Measurements from ENCODE around the gene PALLD. TPM values are rescaled to one million over a fixed set of nuclear protein-coding genes. Genes with fewer than 3 reads are reported as not detected.

Gene PALLD
- polyA plus RNA-seq, 3 donors, result 6.1 to 11.8 (median 9.9) TPM

GRCh38 chr4:168870004-168870403 is 373.2 kb downstream of the PALLD start:
- TF ChIP-seq, protein P1, sequence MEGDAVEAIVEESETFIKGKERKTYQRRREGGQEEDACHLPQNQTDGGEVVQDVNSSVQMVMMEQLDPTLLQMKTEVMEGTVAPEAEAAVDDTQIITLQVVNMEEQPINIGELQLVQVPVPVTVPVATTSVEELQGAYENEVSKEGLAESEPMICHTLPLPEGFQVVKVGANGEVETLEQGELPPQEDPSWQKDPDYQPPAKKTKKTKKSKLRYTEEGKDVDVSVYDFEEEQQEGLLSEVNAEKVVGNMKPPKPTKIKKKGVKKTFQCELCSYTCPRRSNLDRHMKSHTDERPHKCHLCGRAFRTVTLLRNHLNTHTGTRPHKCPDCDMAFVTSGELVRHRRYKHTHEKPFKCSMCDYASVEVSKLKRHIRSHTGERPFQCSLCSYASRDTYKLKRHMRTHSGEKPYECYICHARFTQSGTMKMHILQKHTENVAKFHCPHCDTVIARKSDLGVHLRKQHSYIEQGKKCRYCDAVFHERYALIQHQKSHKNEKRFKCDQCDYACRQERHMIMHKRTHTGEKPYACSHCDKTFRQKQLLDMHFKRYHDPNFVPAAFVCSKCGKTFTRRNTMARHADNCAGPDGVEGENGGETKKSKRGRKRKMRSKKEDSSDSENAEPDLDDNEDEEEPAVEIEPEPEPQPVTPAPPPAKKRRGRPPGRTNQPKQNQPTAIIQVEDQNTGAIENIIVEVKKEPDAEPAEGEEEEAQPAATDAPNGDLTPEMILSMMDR (IDR thresholded peaks at IDR 0.05), result no peak
- Histone ChIP-seq H4K20me1 (ENCODE audit: insufficient read depth, low read length) (no peaks in the 10 kb centered on the region), H3K9me3 (replicated peaks in 1 of 2; ENCODE audit: control insufficient read depth in 1 of 2, insufficient read depth in 1 of 2, low read length in 2 of 2) (no peaks in the 10 kb centered on the region), H3K4me3 (replicated peaks in 1 of 3; ENCODE audit: low read depth in 2 of 3, low read length in 3 of 3) (no peak overlapping the region), H3K36me3 (replicated peaks in 1 of 2; ENCODE audit: control insufficient read depth in 1 of 2, insufficient read depth in 2 of 2, low read length in 2 of 2) (no peaks in the 10 kb centered on the region), H3K9ac (ENCODE audit: insufficient read depth, low read length, poor library complexity, severe bottlenecking) (no peak overlapping the region), H3K27me3 (ENCODE audit: control insufficient read depth in 2 of 2, insufficient read depth in 2 of 2, low read length in 2 of 2) (peaks cover 2 to 3% of the 10 kb centered on the region in 2 donors), H3K4me1 (ENCODE audit: control insufficient read depth in 1 of 2, insufficient read depth in 2 of 2, low read length in 2 of 2) (peaks cover 0 to 2% of the 10 kb centered on the region in 2 donors), H3K79me2 (ENCODE audit: insufficient read depth, low read length) (no peaks in the 10 kb centered on the region), H2AFZ (ENCODE audit: insufficient read depth, low read depth, low read length, poor library complexity, severe bottlenecking) (no peak overlapping the region), H3K4me2 (replicated peaks; ENCODE audit: extremely low read depth, low read length, poor library complexity, severe bottlenecking) (no peak overlapping the region), H3K27ac (ENCODE audit: low read depth in 1 of 2, low read length in 2 of 2) (no peak overlapping the region)
- H3K4me1 Mint-ChIP-seq, result no peaks in the 10 kb centered on the region
- H3K27me3 Mint-ChIP-seq (ENCODE audit: low read depth in 3 of 3), result peaks cover 0 to 8% (median 5%) of the 10 kb centered on the region in 3 donors
- DNase-seq, result no peak
- no peak overlapping the region for H3K4me3 Mint-ChIP-seq
- no peaks in the 10 kb centered on the region for H3K9me3 Mint-ChIP-seq
- no peak overlapping the region for H3K27ac Mint-ChIP-seq
- no peaks in the 10 kb centered on the region for H3K36me3 Mint-ChIP-seq
- intact Hi-C loops (cut with micrococcal nuclease), result no loop called here
- no CpG with 5 or more reads among the region's 1 CpG for WGBS (ENCODE audit: insufficient coverage)

DNA sequence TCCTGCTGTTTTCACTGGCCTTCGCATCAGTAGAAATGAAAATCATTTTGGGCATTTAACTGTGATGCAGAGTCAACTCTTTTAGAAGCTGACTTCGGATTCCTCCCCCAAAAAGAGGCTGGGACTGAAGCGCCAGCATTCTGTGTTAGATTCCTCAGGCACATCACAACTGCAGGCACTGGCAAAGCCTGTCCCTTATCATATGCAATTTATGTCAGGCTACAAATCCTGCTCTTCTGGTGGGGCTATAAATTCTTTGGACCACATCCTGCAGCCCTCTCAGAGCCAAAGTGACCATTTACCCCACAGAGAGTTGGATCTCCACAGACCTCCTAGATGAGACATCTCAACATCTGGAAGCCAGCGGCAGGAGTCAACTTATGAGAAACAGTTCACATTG is 374.8 kb downstream of the PALLD start:
- Histone ChIP-seq H3K9ac (ENCODE audit: insufficient read depth, low read length, poor library complexity, severe bottlenecking) (no peak overlapping the region), H2AFZ (ENCODE audit: insufficient read depth, low read depth, low read length, poor library complexity, severe bottlenecking) (no peak overlapping the region), H3K4me2 (replicated peaks; ENCODE audit: extremely low read depth, low read length, poor library complexity, severe bottlenecking) (no peak overlapping the region), H3K79me2 (ENCODE audit: insufficient read depth, low read length) (no peaks in the 10 kb centered on the region), H4K20me1 (ENCODE audit: insufficient read depth, low read length) (no peaks in the 10 kb centered on the region), H3K27ac (ENCODE audit: low read depth in 1 of 2, low read length in 2 of 2) (no peak overlapping the region), H3K27me3 (ENCODE audit: control insufficient read depth in 2 of 2, insufficient read depth in 2 of 2, low read length in 2 of 2) (peaks cover 9 to 14% of the 10 kb centered on the region in 2 donors), H3K36me3 (replicated peaks in 1 of 2; ENCODE audit: control insufficient read depth in 1 of 2, insufficient read depth in 2 of 2, low read length in 2 of 2) (no peaks in the 10 kb centered on the region), H3K4me1 (ENCODE audit: control insufficient read depth in 1 of 2, insufficient read depth in 2 of 2, low read length in 2 of 2) (peaks cover 3 to 7% of the 10 kb centered on the region in 2 donors), H3K9me3 (replicated peaks in 1 of 2; ENCODE audit: control insufficient read depth in 1 of 2, insufficient read depth in 1 of 2, low read length in 2 of 2) (no peaks in the 10 kb centered on the region), H3K4me3 (replicated peaks in 1 of 3; ENCODE audit: low read depth in 2 of 3, low read length in 3 of 3) (no peak overlapping the region)
- no peak for DNase-seq
- H3K4me1 Mint-ChIP-seq, result peaks cover 11% of the 10 kb centered on the region
- TF ChIP-seq, protein P1 (IDR thresholded peaks at IDR 0.05), result no peak
- 93% methylated on average over 3 of the region's 4 CpGs for WGBS (ENCODE audit: insufficient coverage)
- no peak overlapping the region for H3K4me3 Mint-ChIP-seq
- no peak overlapping the region for H3K27ac Mint-ChIP-seq
- peaks cover 0 to 8% of the 10 kb centered on the region in 2 donors for H3K36me3 Mint-ChIP-seq
- intact Hi-C loops (cut with micrococcal nuclease), result no loop called here
- peaks cover 0 to 4% (median 0%) of the 10 kb centered on the region in 7 donors for H3K9me3 Mint-ChIP-seq
- peaks cover 10 to 18% (median 16%) of the 10 kb centered on the region in 3 donors for H3K27me3 Mint-ChIP-seq (ENCODE audit: low read depth in 3 of 3)

Measured in CD14-positive monocyte (primary cell).